Uterus (tissue), 4 donors: Measurements from ENCODE around the gene WDR44. TPM values are rescaled to one million over a fixed set of nuclear protein-coding genes. Genes with fewer than 3 reads are reported as not detected.

Experiments used
- DNase-seq, 2 donors: peaks; one replicate each; pipeline ENCODE4 v3.0.0-alpha.2; 2019 to 2020
- H3K27ac ChIP-seq, 2 donors: fragments of 200-600 bp; sonication (generic); 1 replicate in 1 of 2; 2 replicates in 1 of 2; pipeline ENCODE4 v1.5.1; 2016 to 2018
- H3K27me3 ChIP-seq, 2 donors: fragments of 200-600 bp; sonication (generic); one replicate each; pipeline ENCODE4 v1.5.1; 2018 to 2019; ENCODE audit warnings: control low read depth in 1 of 2
- H3K36me3 ChIP-seq, 2 donors: fragments of 200-600 bp; sonication (generic); one replicate each; pipeline ENCODE4 v1.5.1; 2019; ENCODE audit warnings: control low read depth in 1 of 2
- H3K4me1 ChIP-seq, 2 donors: fragments of 200-600 bp; sonication (generic); one replicate each; pipeline ENCODE4 v1.5.1; 2018 to 2019; ENCODE audit warnings: control low read depth in 1 of 2
- H3K4me3 ChIP-seq, 2 donors: fragments of 200-600 bp; sonication (generic); 1 replicate in 1 of 2; 2 replicates in 1 of 2; pipeline ENCODE4 v1.5.1; 2018 to 2019; ENCODE audit warnings: mild to moderate bottlenecking in 1 of 2
- H3K9me3 ChIP-seq, 2 donors: fragments of 200-600 bp; sonication (generic); one replicate each; pipeline ENCODE4 v1.5.1; 2019; ENCODE audit warnings: control low read depth in 1 of 2
- POLR2A ChIP-seq, 2 donors: fragments of 450-650 bp; IDR thresholded peaks; one replicate each; pipeline ENCODE4 v1.6.1; 2016; ENCODE audit warnings: antibody characterized with exemption in 2 of 2, mild to moderate bottlenecking in 1 of 2, moderate library complexity in 1 of 2
- intact Hi-C: fragments of 100-400 bp; cut with DNase I; formaldehyde crosslinking; loops from one replicate; pipeline ENCODE4 v1.15.1; 2023; ENCODE audit warnings: low total_unique reads
- total RNA-seq, 4 donors: library from RNA; depleted of rRNA in 3 of 4; stranded (reverse); fragments of >200 nt in 3 of 4; gene quantifications; one replicate each; pipeline versions ENCODE4 v1.1.0 to v1.2.4, GENCODE V29; 2014 to 2023
- TF ChIP-seq, protein P1 (sequence below), 4 experiments: fragments of 200-600 bp in 2 of 4; fragments of 450-650 bp in 2 of 4; sonication (generic) in 2 of 4; IDR thresholded peaks; one replicate each; pipeline ENCODE4 v1.5.1; 2016 to 2019; ENCODE audit warnings: antibody characterized with exemption in 4 of 4, mild to moderate bottlenecking in 2 of 4, moderate library complexity in 1 of 4
- donor health status: DM: yes; HTN: yes; CAD: no.

WDR44 gene
- total RNA-seq, 4 donors from 2014 or later: 11.5 to 26.4 (median 18.4) TPM

DNA sequence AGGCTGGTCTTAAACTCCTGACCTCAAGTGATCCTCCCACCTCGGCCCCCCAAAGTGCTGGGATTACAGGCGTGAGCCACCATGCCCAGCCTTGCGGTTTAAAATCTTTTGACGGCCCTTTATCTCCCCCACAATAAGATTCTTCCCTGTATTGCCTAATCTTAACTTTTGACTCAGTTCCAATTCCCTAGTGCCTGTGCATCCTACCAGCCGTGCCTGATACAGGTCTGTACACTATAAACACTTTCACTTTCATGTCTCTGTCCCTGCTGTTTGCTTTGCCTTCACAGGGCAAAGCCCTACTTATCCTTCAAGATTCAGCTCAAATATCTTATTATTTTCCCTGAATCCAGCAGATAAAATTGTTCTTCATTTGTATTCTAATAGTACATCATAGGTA, 74.6 kb downstream of the WDR44 start:
- intact Hi-C loops: no loop called here
- Histone ChIP-seq H3K4me3 (no peak overlapping the region), H3K27me3 (no peaks in the 10 kb centered on the region), H3K27ac (peak overlapping the region; percentile 8 to 34), H3K4me1 (no peaks in the 10 kb centered on the region), H3K36me3 (no peaks in the 10 kb centered on the region), H3K9me3 (no peaks in the 10 kb centered on the region)
- DNase-seq: no peak
- TF ChIP-seq, protein P1, sequence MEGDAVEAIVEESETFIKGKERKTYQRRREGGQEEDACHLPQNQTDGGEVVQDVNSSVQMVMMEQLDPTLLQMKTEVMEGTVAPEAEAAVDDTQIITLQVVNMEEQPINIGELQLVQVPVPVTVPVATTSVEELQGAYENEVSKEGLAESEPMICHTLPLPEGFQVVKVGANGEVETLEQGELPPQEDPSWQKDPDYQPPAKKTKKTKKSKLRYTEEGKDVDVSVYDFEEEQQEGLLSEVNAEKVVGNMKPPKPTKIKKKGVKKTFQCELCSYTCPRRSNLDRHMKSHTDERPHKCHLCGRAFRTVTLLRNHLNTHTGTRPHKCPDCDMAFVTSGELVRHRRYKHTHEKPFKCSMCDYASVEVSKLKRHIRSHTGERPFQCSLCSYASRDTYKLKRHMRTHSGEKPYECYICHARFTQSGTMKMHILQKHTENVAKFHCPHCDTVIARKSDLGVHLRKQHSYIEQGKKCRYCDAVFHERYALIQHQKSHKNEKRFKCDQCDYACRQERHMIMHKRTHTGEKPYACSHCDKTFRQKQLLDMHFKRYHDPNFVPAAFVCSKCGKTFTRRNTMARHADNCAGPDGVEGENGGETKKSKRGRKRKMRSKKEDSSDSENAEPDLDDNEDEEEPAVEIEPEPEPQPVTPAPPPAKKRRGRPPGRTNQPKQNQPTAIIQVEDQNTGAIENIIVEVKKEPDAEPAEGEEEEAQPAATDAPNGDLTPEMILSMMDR (IDR thresholded peaks at IDR 0.05): no peak
- TF ChIP-seq POLR2A (IDR thresholded peaks at IDR 0.05): no peak

DNA sequence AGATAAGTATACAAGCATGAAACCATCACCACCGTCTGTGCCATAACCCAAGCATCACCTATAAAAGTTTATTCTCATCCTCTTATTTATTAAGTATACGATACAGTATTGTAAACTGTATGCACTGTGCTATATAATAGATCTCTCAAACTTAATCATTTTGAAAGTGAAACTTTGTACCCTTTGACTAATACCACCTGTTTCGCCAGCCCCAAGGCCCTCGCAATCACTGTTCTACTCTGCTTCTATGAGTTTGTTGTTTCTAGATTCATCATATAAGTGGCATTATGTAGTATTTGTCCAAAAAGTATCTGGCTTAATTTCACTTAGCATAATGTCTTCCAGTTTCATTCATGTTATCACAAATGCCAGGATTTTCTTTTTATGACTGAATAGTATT, 77.7 kb downstream of the WDR44 start:
- Histone ChIP-seq H3K36me3 (no peaks in the 10 kb centered on the region), H3K4me3 (no peak overlapping the region), H3K4me1 (no peaks in the 10 kb centered on the region), H3K27ac (no peak overlapping the region), H3K9me3 (no peaks in the 10 kb centered on the region), H3K27me3 (no peaks in the 10 kb centered on the region)
- TF ChIP-seq, protein P1 (IDR thresholded peaks at IDR 0.05): no peak
- TF ChIP-seq POLR2A (IDR thresholded peaks at IDR 0.05): no peak
- intact Hi-C loops: no loop called here
- DNase-seq: no peak

DNA sequence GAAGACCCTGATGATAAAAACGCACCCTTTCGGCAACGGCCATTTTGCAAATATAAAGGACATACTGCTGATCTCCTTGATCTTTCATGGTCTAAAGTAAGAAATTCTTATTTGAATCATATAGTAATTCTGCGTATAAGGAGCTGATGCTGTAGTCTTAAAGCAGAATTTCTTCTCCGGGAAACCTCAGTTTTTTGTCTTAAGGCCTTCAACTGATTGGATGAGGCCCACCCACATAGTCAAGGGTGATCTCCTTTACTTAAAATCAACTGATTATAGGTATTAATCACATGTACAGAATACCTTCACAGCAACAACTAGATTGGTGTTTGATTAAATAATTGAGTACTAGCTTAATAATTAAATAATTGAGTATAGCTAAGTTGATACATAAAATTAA, 86.9 kb downstream of the WDR44 start:
- Histone ChIP-seq H3K27ac (no peak overlapping the region), H3K36me3 (no peaks in the 10 kb centered on the region), H3K27me3 (no peaks in the 10 kb centered on the region), H3K4me1 (no peaks in the 10 kb centered on the region), H3K9me3 (no peaks in the 10 kb centered on the region), H3K4me3 (no peak overlapping the region)
- no peak for DNase-seq
- TF ChIP-seq, protein P1 (IDR thresholded peaks at IDR 0.05): no peak
- no peak for TF ChIP-seq POLR2A (IDR thresholded peaks at IDR 0.05)
- intact Hi-C loops: no loop called here

DNA sequence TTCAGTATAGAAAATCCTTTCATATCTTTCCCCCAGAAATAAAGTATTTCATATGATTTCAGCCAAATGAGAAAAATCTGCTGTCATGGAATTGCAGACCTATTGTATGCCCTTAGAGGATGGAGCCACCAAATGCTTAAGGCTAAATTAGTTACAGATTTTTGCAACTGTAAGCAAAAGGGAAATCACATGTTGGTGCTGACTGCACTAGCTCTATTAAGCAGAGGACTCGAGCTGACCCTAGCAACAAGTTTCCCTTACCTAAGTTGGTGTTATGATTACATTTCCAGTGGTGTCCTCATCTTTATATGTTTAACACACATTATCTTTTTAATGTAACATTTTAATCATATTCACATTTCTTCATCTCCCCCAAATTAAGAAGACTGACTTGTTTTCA, 91.4 kb downstream of the WDR44 start:
- H3K4me1 ChIP-seq: no peaks in the 10 kb centered on the region
- no peak for TF ChIP-seq POLR2A (IDR thresholded peaks at IDR 0.05)
- TF ChIP-seq, protein P1 (IDR thresholded peaks at IDR 0.05): no peak
- no peaks in the 10 kb centered on the region for H3K27me3 ChIP-seq
- no peaks in the 10 kb centered on the region for H3K9me3 ChIP-seq
- no peak for DNase-seq
- no peaks in the 10 kb centered on the region for H3K36me3 ChIP-seq
- intact Hi-C loops: no loop called here
- no peak overlapping the region for H3K4me3 ChIP-seq
- no peak overlapping the region for H3K27ac ChIP-seq

DNA sequence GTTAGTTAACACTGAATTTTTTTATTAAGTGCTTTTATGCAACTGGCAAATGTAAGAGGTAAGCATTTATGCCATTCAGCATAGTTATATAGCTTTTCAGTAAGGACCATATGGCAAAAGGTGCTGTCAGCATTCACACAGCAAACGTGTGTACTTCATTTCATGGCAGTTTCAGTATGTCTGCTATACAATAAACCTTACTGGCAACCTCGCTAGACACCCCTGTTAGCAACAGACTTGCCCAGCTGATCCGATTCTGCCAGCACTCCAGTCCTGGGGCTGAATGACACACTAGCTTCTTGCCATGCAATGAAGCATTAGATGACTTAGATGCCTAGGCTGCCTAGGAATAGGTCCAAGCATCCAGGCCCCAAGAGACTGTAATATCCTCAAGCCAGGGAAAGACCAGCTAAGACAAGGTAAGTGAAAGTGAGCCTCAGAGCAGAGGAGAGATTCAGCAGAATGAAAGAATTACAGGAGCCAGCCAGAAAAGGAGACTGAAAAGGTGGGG, 102.4 kb downstream of the WDR44 start:
- Histone ChIP-seq H3K4me3 (no peak overlapping the region), H3K36me3 (no peaks in the 10 kb centered on the region), H3K9me3 (no peaks in the 10 kb centered on the region), H3K27ac (no peak overlapping the region), H3K4me1 (no peaks in the 10 kb centered on the region), H3K27me3 (no peaks in the 10 kb centered on the region)
- no peak for TF ChIP-seq POLR2A (IDR thresholded peaks at IDR 0.05)
- TF ChIP-seq, protein P1 (IDR thresholded peaks at IDR 0.05): no peak
- no peak for DNase-seq
- intact Hi-C loops: no loop called here
